SK-N-SH (cell line): Measurements from ENCODE around the gene THSD7A. TPM values are rescaled to one million over a fixed set of nuclear protein-coding genes. Genes with fewer than 3 reads are reported as not detected.
A peak's percentile ranks its signal among the peaks of the same experiment; 100 is the strongest.

Source experiments
- CTCF ChIA-PET: fragments of 300-600, 350-600 bp; formaldehyde crosslinking; extraction: SDS; loops from one replicate; lab custom pipeline; 2021; lab: Yijun Ruan, JAX
- POLR2A ChIA-PET: fragments of 350-600 bp; sonication (Branson Sonifier 250); formaldehyde crosslinking; extraction: SDS; loops from one replicate; lab custom pipeline; 2020; ENCODE audit warnings: antibody characterized with exemption, inconsistent platforms; lab: Yijun Ruan, JAX
- DNase-seq: peaks from one replicate; pipeline ENCODE4 v3.0.0; 2012
- H2AFZ ChIP-seq: fragments of 200-600 bp; sonication (generic); 2 replicates; pipeline ENCODE4 v1.8.1; 2016; ENCODE audit warnings: antibody characterized with exemption, mild to moderate bottlenecking, low read depth
- H3F3A ChIP-seq: fragments of 200-600 bp; sonication (generic); replicated peaks from 2 replicates; pipeline ENCODE3; 2016; ENCODE audit warnings: antibody characterized with exemption, mild to moderate bottlenecking; ENCODE audit not compliant: insufficient read depth
- H3K27ac ChIP-seq, 2 experiments: fragments of 200-500 bp in 1 of 2; fragments of 200-600 bp in 1 of 2; sonication (Bioruptor generic) in 1 of 2; sonication (generic), shearing (Covaris generic) in 1 of 2; 2 replicates each; pipeline versions ENCODE4 v1.5.1 to v1.6.1; 2014 to 2016; ENCODE audit warnings: low read depth in 2 of 2, inconsistent platforms in 1 of 2, low read length in 1 of 2, mild to moderate bottlenecking in 1 of 2, mixed read lengths in 1 of 2
- H3K27me3 ChIP-seq: fragments of 200-600 bp; sonication (generic), shearing (Covaris generic); 2 replicates; pipeline ENCODE4 v1.6.1; 2016; ENCODE audit warnings: mixed run types; ENCODE audit not compliant: insufficient read depth
- H3K36me3 ChIP-seq, 2 experiments: fragments of 200-500 bp in 1 of 2; fragments of 200-600 bp in 1 of 2; sonication (Bioruptor generic) in 1 of 2; sonication (generic) in 1 of 2; replicated peaks in 1 of 2; 2 replicates each; pipeline versions ENCODE3 to v1.5.1; 2014 to 2016; ENCODE audit warnings: low read length in 1 of 2, mild to moderate bottlenecking in 1 of 2; ENCODE audit not compliant: insufficient read depth in 2 of 2, control insufficient read depth in 1 of 2
- H3K4me1 ChIP-seq, 2 experiments: fragments of 200-500 bp in 1 of 2; fragments of 200-600 bp in 1 of 2; sonication (Bioruptor generic) in 1 of 2; sonication (generic), shearing (Covaris generic) in 1 of 2; 2 replicates each; pipeline versions ENCODE4 v1.5.1 to v1.6.1; 2014 to 2016; ENCODE audit warnings: low read depth in 1 of 2, low read length in 1 of 2, mixed run types in 1 of 2; ENCODE audit not compliant: insufficient read depth in 2 of 2, control insufficient read depth in 1 of 2
- H3K4me2 ChIP-seq: fragments of 200-600 bp; sonication (generic), shearing (Covaris generic); 2 replicates; pipeline ENCODE4 v1.6.1; 2017; ENCODE audit warnings: mixed run types
- H3K4me3 ChIP-seq, 2 experiments: fragments of 200-500 bp in 1 of 2; fragments of 200-600 bp in 1 of 2; sonication (Bioruptor generic) in 1 of 2; sonication (generic), shearing (Covaris generic) in 1 of 2; 2 replicates each; pipeline versions ENCODE4 v1.5.1 to v1.8.1; 2014 to 2016; ENCODE audit warnings: low read depth in 2 of 2, inconsistent platforms in 1 of 2, low read length in 1 of 2, mild to moderate bottlenecking in 1 of 2, mixed read lengths in 1 of 2, moderate library complexity in 1 of 2
- H3K79me2 ChIP-seq: fragments of 200-600 bp; sonication (generic); 2 replicates; pipeline ENCODE4 v1.8.1; 2017; ENCODE audit warnings: mild to moderate bottlenecking; ENCODE audit not compliant: insufficient read depth
- H3K9ac ChIP-seq: fragments of 200-600 bp; sonication (generic); 2 replicates; pipeline ENCODE4 v1.6.1; 2017; ENCODE audit warnings: mixed run types
- H3K9me2 ChIP-seq: fragments of 200-600 bp; sonication (generic); 2 replicates; pipeline ENCODE4 v1.6.1; 2017; ENCODE audit warnings: mixed run types
- H3K9me3 ChIP-seq: fragments of 200-600 bp; sonication (generic); 2 replicates; pipeline ENCODE4 v1.6.1; 2017; ENCODE audit warnings: mixed run types, mild to moderate bottlenecking, moderate library complexity
- H4K20me1 ChIP-seq: fragments of 200-600 bp; sonication (generic); 2 replicates; pipeline ENCODE4 v1.6.1; 2017; ENCODE audit warnings: mild to moderate bottlenecking, mixed run types; ENCODE audit not compliant: insufficient read depth
- CTCF ChIP-seq: fragments of 200-600 bp; sonication (generic); IDR thresholded peaks from 2 replicates; pipeline ENCODE4 v1.6.1; 2017; ENCODE audit warnings: antibody characterized with exemption, mild to moderate bottlenecking, moderate library complexity
- EP300 ChIP-seq, 2 experiments: IDR thresholded peaks; 2 replicates each; pipeline versions ENCODE4 v1.4.0 to v1.6.1; 2012; ENCODE audit warnings: borderline replicate concordance in 1 of 2, low read depth in 1 of 2, low read length in 1 of 2
- EZH2phosphoT487 ChIP-seq: fragments of 200-600 bp; sonication (generic); IDR thresholded peaks from 2 replicates; pipeline ENCODE4 v1.6.1; 2017; ENCODE audit warnings: low read depth, mixed run types, mild to moderate bottlenecking, antibody characterized with exemption, moderate library complexity, borderline replicate concordance
- JUND ChIP-seq: IDR thresholded peaks from 2 replicates; pipeline ENCODE4 v1.4.0; 2012
- NFIC ChIP-seq: IDR thresholded peaks from 2 replicates; pipeline ENCODE4 v1.4.0; 2012; ENCODE audit warnings: borderline replicate concordance
- NRF1 ChIP-seq: IDR thresholded peaks from 2 replicates; pipeline ENCODE4 v1.6.1; 2012; ENCODE audit warnings: low read depth, mild to moderate bottlenecking, low read length
- RAD21 ChIP-seq: IDR thresholded peaks from 2 replicates; pipeline ENCODE4 v1.6.1; 2012; ENCODE audit warnings: mild to moderate bottlenecking, low read length
- RCOR1 ChIP-seq: fragments of 150-350 bp; IDR thresholded peaks from 2 replicates; pipeline ENCODE4 v1.6.1; 2017; ENCODE audit warnings: antibody characterized with exemption, low read length
- REST ChIP-seq: IDR thresholded peaks from 2 replicates; pipeline ENCODE4 v1.6.1; 2012; ENCODE audit warnings: mild to moderate bottlenecking, low read depth, low read length, moderate library complexity
- RFX5 ChIP-seq: IDR thresholded peaks from 2 replicates; pipeline ENCODE4 v1.6.1; 2012; ENCODE audit warnings: mild to moderate bottlenecking, improper control_type of control experiment, low read length
- SMC3 ChIP-seq: IDR thresholded peaks from 2 replicates; pipeline ENCODE4 v1.6.1; 2012; ENCODE audit warnings: low read depth, low read length, improper control_type of control experiment
- TAF1 ChIP-seq: IDR thresholded peaks from 2 replicates; pipeline ENCODE4 v1.6.1; 2012; ENCODE audit warnings: low read depth, mild to moderate bottlenecking, low read length, moderate library complexity, borderline replicate concordance
- TCF12 ChIP-seq: IDR thresholded peaks from 2 replicates; pipeline ENCODE4 v1.4.0; 2012
- TEAD4 ChIP-seq: IDR thresholded peaks from 2 replicates; pipeline ENCODE4 v1.4.0; 2012; ENCODE audit warnings: mild to moderate bottlenecking, borderline replicate concordance; ENCODE audit not compliant: insufficient read depth
- WGBS: methylation state at CpG from one replicate; pipeline ENCODE4 v1.1.6; 2017; ENCODE audit warnings: low lambda C conversion rate; 5-methylcytosine and 5-hydroxymethylcytosine counted together
- polyA plus RNA-seq, 3 experiments: library from polyadenylated mRNA; depleted of rRNA; stranded (reverse); fragments of >200 nt; gene quantifications; 2 replicates each; pipeline ENCODE4 v1.2.3, GENCODE V29; 2012

The THSD7A gene
- polyA plus RNA-seq, 1 of the 3 experiments (the other 2 are of a cell fraction), result 0.16 TPM

- peak; percentile 28 for DNase-seq
- no peak overlapping the region for H3K4me2 ChIP-seq
- WGBS, result 12% methylated on average over 4 of the region's 4 CpGs
- H3K9me3 ChIP-seq, result no peaks in the 10 kb centered on the region
- H3K4me3 ChIP-seq, result no peak overlapping the region; a peak in 1 of 4 replicates
- no peak overlapping the region for H2AFZ ChIP-seq
- no peak overlapping the region for H3K9ac ChIP-seq
- no peaks in the 10 kb centered on the region for H3K9me2 ChIP-seq
- peaks cover 0 to 3% of the 10 kb centered on the region in 2 experiments; a peak in 2 of 4 replicates for H3K4me1 ChIP-seq
- ChIA-PET POLR2A (interaction anchor here (0.6 kb wide), 2 partner anchors 366 to 367 kb away, joined by 3 read pairs; partner anchors contain the start of gene PHF14), CTCF (interaction anchor here (0.6 to 3.2 kb wide), 12 partner anchors 9 to 845 kb away, joined by 3 to 13 read pairs (median 3); no protein-coding TSS in a partner anchor)
- peak overlapping the region in 1 of 2 experiments; percentile 30; a peak in 1 of 4 replicates for H3K27ac ChIP-seq
- no peaks in the 10 kb centered on the region for H4K20me1 ChIP-seq
- H3K79me2 ChIP-seq, result no peaks in the 10 kb centered on the region
- TF ChIP-seq CTCF, result peak; percentile 41
- TF ChIP-seq TEAD4, result no peak
- TF ChIP-seq EP300 (IDR thresholded peaks at IDR 0.05; ENCODE audit: borderline replicate concordance in 1 of 2, low read depth in 1 of 2, low read length in 1 of 2), result no peak
- TF ChIP-seq RAD21, result peak; percentile 95
- no peak for TF ChIP-seq RFX5
- peak; percentile 54 for TF ChIP-seq SMC3
- TF ChIP-seq RCOR1, result no peak
- TF ChIP-seq JUND, result no peak
- no peak for TF ChIP-seq TAF1
- no peak for TF ChIP-seq NFIC
- TF ChIP-seq EZH2phosphoT487, result no peak
- TF ChIP-seq TCF12, result no peak
- no peaks in the 10 kb centered on the region for H3K36me3 ChIP-seq
- no peaks in the 10 kb centered on the region for H3F3A ChIP-seq
- no peaks in the 10 kb centered on the region for H3K27me3 ChIP-seq
Observed at GRCh38 chr7:11341285-11341944, 490.6 kb downstream of the THSD7A start.

- Histone ChIP-seq H3F3A (no peaks in the 10 kb centered on the region), H3K27ac (no peak overlapping the region), H3K9me2 (no peaks in the 10 kb centered on the region), H3K4me3 (no peak overlapping the region), H3K9ac (no peak overlapping the region), H3K79me2 (no peaks in the 10 kb centered on the region), H3K36me3 (no peaks in the 10 kb centered on the region), H2AFZ (no peak overlapping the region), H4K20me1 (no peaks in the 10 kb centered on the region), H3K4me1 (no peaks in the 10 kb centered on the region; a peak in 1 of 4 replicates), H3K27me3 (no peaks in the 10 kb centered on the region), H3K4me2 (no peak overlapping the region), H3K9me3 (no peaks in the 10 kb centered on the region)
- ChIA-PET CTCF (interaction anchor here (0.7 kb wide), 1 partner anchor 1737 kb away, joined by 3 read pairs; no protein-coding TSS in a partner anchor), POLR2A (no interaction called here)
- 10% methylated on average over 2 of the region's 2 CpGs for WGBS
- TF ChIP-seq NRF1 (no peak), REST (no peak)
- no peak for DNase-seq
Observed at GRCh38 chr7:11336432-11336831, 495.6 kb downstream of the THSD7A start.
